Uterus (tissue), 4 donors: Measurements from ENCODE around the gene IZUMO1R. TPM values are rescaled to one million over a fixed set of nuclear protein-coding genes. Genes with fewer than 3 reads are reported as not detected.

Experiments used
- DNase-seq, 2 donors: peaks; one replicate each; pipeline ENCODE4 v3.0.0-alpha.2; 2019 to 2020
- H3K27ac ChIP-seq, 2 donors: fragments of 200-600 bp; sonication (generic); 1 replicate in 1 of 2; 2 replicates in 1 of 2; pipeline ENCODE4 v1.5.1; 2016 to 2018
- H3K27me3 ChIP-seq, 2 donors: fragments of 200-600 bp; sonication (generic); one replicate each; pipeline ENCODE4 v1.5.1; 2018 to 2019; ENCODE audit warnings: control low read depth in 1 of 2
- H3K36me3 ChIP-seq, 2 donors: fragments of 200-600 bp; sonication (generic); one replicate each; pipeline ENCODE4 v1.5.1; 2019; ENCODE audit warnings: control low read depth in 1 of 2
- H3K4me1 ChIP-seq, 2 donors: fragments of 200-600 bp; sonication (generic); one replicate each; pipeline ENCODE4 v1.5.1; 2018 to 2019; ENCODE audit warnings: control low read depth in 1 of 2
- H3K4me3 ChIP-seq, 2 donors: fragments of 200-600 bp; sonication (generic); 1 replicate in 1 of 2; 2 replicates in 1 of 2; pipeline ENCODE4 v1.5.1; 2018 to 2019; ENCODE audit warnings: mild to moderate bottlenecking in 1 of 2
- H3K9me3 ChIP-seq, 2 donors: fragments of 200-600 bp; sonication (generic); one replicate each; pipeline ENCODE4 v1.5.1; 2019; ENCODE audit warnings: control low read depth in 1 of 2
- CTCF ChIP-seq, 4 experiments: fragments of 200-600 bp in 2 of 4; fragments of 450-650 bp in 2 of 4; sonication (generic) in 2 of 4; IDR thresholded peaks; one replicate each; pipeline ENCODE4 v1.5.1; 2016 to 2019; ENCODE audit warnings: antibody characterized with exemption in 4 of 4, mild to moderate bottlenecking in 2 of 4, moderate library complexity in 1 of 4
- POLR2A ChIP-seq, 2 donors: fragments of 450-650 bp; IDR thresholded peaks; one replicate each; pipeline ENCODE4 v1.6.1; 2016; ENCODE audit warnings: antibody characterized with exemption in 2 of 2, mild to moderate bottlenecking in 1 of 2, moderate library complexity in 1 of 2
- intact Hi-C: fragments of 100-400 bp; cut with DNase I; formaldehyde crosslinking; loops from one replicate; pipeline ENCODE4 v1.15.1; 2023; ENCODE audit warnings: low total_unique reads
- total RNA-seq, 4 donors: library from RNA; depleted of rRNA in 3 of 4; stranded (reverse); fragments of >200 nt in 3 of 4; gene quantifications; one replicate each; pipeline versions ENCODE4 v1.1.0 to v1.2.4, GENCODE V29; 2014 to 2023
- donor health status: DM: yes; HTN: yes; CAD: no.

The IZUMO1R gene
- total RNA-seq, 4 donors from 2014 or later, result not detected

DNA sequence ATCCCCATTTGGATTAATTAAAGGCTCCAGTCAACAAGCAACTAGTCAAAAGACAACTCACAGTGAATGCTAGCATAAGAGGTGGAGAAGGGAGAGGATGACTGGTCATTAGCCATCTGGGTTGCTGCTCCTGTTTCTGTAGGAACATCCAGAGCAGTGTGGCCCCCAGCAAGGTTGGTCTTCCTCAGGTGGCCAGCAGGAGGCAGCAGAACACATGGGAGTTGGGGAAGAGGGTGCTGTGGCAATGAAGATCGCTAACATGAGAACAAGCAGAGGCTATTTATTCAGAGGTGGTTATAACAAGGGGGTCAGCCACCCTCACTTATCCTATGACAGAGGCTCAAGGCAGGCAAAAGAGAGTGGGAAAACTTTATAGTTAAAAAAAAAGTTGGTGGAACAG, 21.3 kb downstream of the IZUMO1R start:
- Histone ChIP-seq H3K9me3 (no peaks in the 10 kb centered on the region), H3K4me1 (no peaks in the 10 kb centered on the region), H3K36me3 (no peaks in the 10 kb centered on the region), H3K27me3 (no peaks in the 10 kb centered on the region), H3K4me3 (no peak overlapping the region), H3K27ac (no peak overlapping the region)
- DNase-seq, result no peak
- no peak for TF ChIP-seq CTCF (IDR thresholded peaks at IDR 0.05)
- TF ChIP-seq POLR2A (IDR thresholded peaks at IDR 0.05), result no peak
- intact Hi-C loops, result no loop called here

DNA sequence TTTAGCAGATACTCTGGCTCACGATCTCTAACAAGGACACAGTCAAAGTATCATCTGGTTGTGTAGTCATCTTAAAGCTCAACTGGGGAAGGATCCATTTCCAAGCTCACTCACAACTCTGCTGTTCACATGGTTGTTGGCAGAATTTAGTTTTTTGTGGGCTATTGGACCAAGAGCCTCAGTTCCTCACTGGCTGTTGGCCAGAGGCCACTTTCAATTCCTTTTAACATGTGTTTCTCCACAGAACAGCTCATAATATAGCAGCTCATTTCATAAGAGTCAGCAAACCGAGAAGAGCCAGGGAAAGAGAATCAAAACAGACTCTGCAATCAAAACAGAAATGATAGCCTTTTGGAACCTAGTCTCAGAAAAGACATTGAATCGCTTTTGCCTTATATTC, 22.6 kb downstream of the IZUMO1R start:
- no peak for DNase-seq
- H3K36me3 ChIP-seq, result no peaks in the 10 kb centered on the region
- H3K4me3 ChIP-seq, result no peak overlapping the region
- H3K27ac ChIP-seq, result no peak overlapping the region
- H3K4me1 ChIP-seq, result no peaks in the 10 kb centered on the region
- H3K27me3 ChIP-seq, result no peaks in the 10 kb centered on the region
- TF ChIP-seq POLR2A (IDR thresholded peaks at IDR 0.05), result no peak
- no peak for TF ChIP-seq CTCF (IDR thresholded peaks at IDR 0.05)
- intact Hi-C loops, result no loop called here
- H3K9me3 ChIP-seq, result no peaks in the 10 kb centered on the region

DNA sequence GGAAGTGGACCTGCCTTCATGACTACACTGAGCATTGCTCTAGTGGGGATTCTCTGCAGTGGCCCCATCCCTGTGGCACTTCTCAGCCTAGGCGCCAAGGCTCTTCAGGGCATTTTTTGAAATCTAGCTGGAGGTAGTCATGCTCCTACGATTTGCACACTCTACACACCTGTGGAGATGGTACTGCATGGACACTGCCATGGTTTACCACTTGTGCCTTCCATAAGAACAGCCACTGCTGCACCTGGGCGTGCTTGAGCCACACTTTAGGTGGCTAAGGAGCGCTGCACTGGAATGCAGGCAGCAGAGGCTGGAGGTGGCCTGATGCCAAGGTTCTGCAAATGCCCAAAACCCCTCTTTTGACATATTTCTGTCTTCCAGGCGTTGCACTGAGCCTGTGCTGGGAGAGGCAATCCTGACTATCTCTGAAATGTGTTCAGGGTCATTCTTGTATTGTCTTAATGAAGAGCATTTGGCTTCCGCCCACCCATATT, 24.3 kb downstream of the IZUMO1R start:
- intact Hi-C loops, result no loop called here
- no peak overlapping the region for H3K4me3 ChIP-seq
- no peak overlapping the region for H3K27ac ChIP-seq
- DNase-seq, result no peak
- H3K4me1 ChIP-seq, result no peaks in the 10 kb centered on the region
- no peaks in the 10 kb centered on the region for H3K27me3 ChIP-seq
- no peaks in the 10 kb centered on the region for H3K36me3 ChIP-seq
- no peak for TF ChIP-seq CTCF (IDR thresholded peaks at IDR 0.05)
- no peak for TF ChIP-seq POLR2A (IDR thresholded peaks at IDR 0.05)
- no peaks in the 10 kb centered on the region for H3K9me3 ChIP-seq

GRCh38 chr11:94329501-94329900, 25.1 kb downstream of the IZUMO1R start:
- intact Hi-C loops, result no loop called here
- no peaks in the 10 kb centered on the region for H3K27me3 ChIP-seq
- no peak overlapping the region for H3K27ac ChIP-seq
- TF ChIP-seq POLR2A (IDR thresholded peaks at IDR 0.05), result no peak
- no peak for TF ChIP-seq CTCF (IDR thresholded peaks at IDR 0.05)
- no peak for DNase-seq
- no peaks in the 10 kb centered on the region for H3K9me3 ChIP-seq
- no peaks in the 10 kb centered on the region for H3K4me1 ChIP-seq
- H3K36me3 ChIP-seq, result no peaks in the 10 kb centered on the region
- H3K4me3 ChIP-seq, result no peak overlapping the region

GRCh38 chr11:94330789-94331188, 26.4 kb downstream of the IZUMO1R start:
- Histone ChIP-seq H3K27me3 (no peaks in the 10 kb centered on the region), H3K9me3 (no peaks in the 10 kb centered on the region), H3K4me1 (no peaks in the 10 kb centered on the region), H3K27ac (peak overlapping the region in 1 of 2 donors; percentile 16), H3K4me3 (no peak overlapping the region), H3K36me3 (no peaks in the 10 kb centered on the region)
- no peak for DNase-seq
- TF ChIP-seq POLR2A (IDR thresholded peaks at IDR 0.05) (no peak), CTCF (IDR thresholded peaks at IDR 0.05) (no peak)
- intact Hi-C loops, result no loop called here
